ENCODE results near the gene ARF3.
A peak's percentile ranks its signal among the peaks of the same experiment; 100 is the strongest.

The ARF3 gene

GRCh38 chr12:48995086-48995879 lies 38.0 kb upstream of the ARF3 start:
- no peak for DNase-seq (ENCODE audit: low read depth, low spot score)
- Histone ChIP-seq H3K9ac (ENCODE audit: insufficient read length) (no peak overlapping the region), H3K9me3 (ENCODE audit: low read depth, low read length) (no peaks in the 10 kb centered on the region), H3K27ac (no peak overlapping the region), H3K36me3 (ENCODE audit: insufficient read depth, low read length) (no peaks in the 10 kb centered on the region), H3K4me3 (peak overlapping the region; percentile 33; the same call in 1 of the 2 replicates)
- TF ChIP-seq FOXP2 (optimal IDR thresholded peaks at IDR 0.05; ENCODE audit: control extremely low read depth, extremely low read length, insufficient read depth) = no peak
- peak; percentile 5; the same call in 1 of the 2 replicates for TF ChIP-seq POLR2AphosphoS5 (IDR thresholded peaks at IDR 0.05; ENCODE audit: borderline replicate concordance, low read depth, low read length)
- TF ChIP-seq EZH2 (IDR thresholded peaks at IDR 0.05) = no peak

- Histone ChIP-seq H3K27ac (no peak overlapping the region), H3K4me3 (no peak overlapping the region), H3K9ac (ENCODE audit: insufficient read length) (no peak overlapping the region), H3K9me3 (ENCODE audit: low read depth, low read length) (no peaks in the 10 kb centered on the region), H3K36me3 (ENCODE audit: insufficient read depth, low read length) (no peaks in the 10 kb centered on the region)
- no peak for TF ChIP-seq POLR2AphosphoS5 (IDR thresholded peaks at IDR 0.05; ENCODE audit: borderline replicate concordance, low read depth, low read length)
- TF ChIP-seq EZH2 (IDR thresholded peaks at IDR 0.05) = no peak
- no peak for DNase-seq (ENCODE audit: low read depth, low spot score)
Observed at GRCh38 chr12:48994224-48995085, 37.2 kb upstream of the ARF3 start.

- no peak for DNase-seq (ENCODE audit: low read depth, low spot score)
- Histone ChIP-seq H3K9ac (ENCODE audit: insufficient read length) (no peak overlapping the region), H3K36me3 (ENCODE audit: insufficient read depth, low read length) (no peaks in the 10 kb centered on the region), H3K9me3 (ENCODE audit: low read depth, low read length) (no peaks in the 10 kb centered on the region), H3K4me3 (no peak overlapping the region), H3K27ac (no peak overlapping the region)
- TF ChIP-seq POLR2AphosphoS5 (IDR thresholded peaks at IDR 0.05; ENCODE audit: borderline replicate concordance, low read depth, low read length) (no peak), EZH2 (IDR thresholded peaks at IDR 0.05) (no peak), FOXP2 (optimal IDR thresholded peaks at IDR 0.05; ENCODE audit: control extremely low read depth, extremely low read length, insufficient read depth) (no peak)
Observed at GRCh38 chr12:48993787-48994186, 36.5 kb upstream of the ARF3 start.

GRCh38 chr12:48991247-48992050 lies 34.2 kb upstream of the ARF3 start:
- TF ChIP-seq POLR2AphosphoS5 (IDR thresholded peaks at IDR 0.05; ENCODE audit: borderline replicate concordance, low read depth, low read length) (no peak), FOXP2 (optimal IDR thresholded peaks at IDR 0.05; ENCODE audit: control extremely low read depth, extremely low read length, insufficient read depth) (no peak), EZH2 (IDR thresholded peaks at IDR 0.05) (no peak)
- Histone ChIP-seq H3K36me3 (ENCODE audit: insufficient read depth, low read length) (no peaks in the 10 kb centered on the region), H3K4me3 (no peak overlapping the region), H3K27ac (no peak overlapping the region), H3K9ac (ENCODE audit: insufficient read length) (no peak overlapping the region), H3K9me3 (ENCODE audit: low read depth, low read length) (no peaks in the 10 kb centered on the region)
- no peak for DNase-seq (ENCODE audit: low read depth, low spot score)

- no peak for TF ChIP-seq FOXP2 (optimal IDR thresholded peaks at IDR 0.05; ENCODE audit: control extremely low read depth, extremely low read length, insufficient read depth)
- no peak for TF ChIP-seq POLR2AphosphoS5 (IDR thresholded peaks at IDR 0.05; ENCODE audit: borderline replicate concordance, low read depth, low read length)
- Histone ChIP-seq H3K27ac (no peak overlapping the region), H3K4me3 (no peak overlapping the region), H3K9me3 (ENCODE audit: low read depth, low read length) (no peaks in the 10 kb centered on the region), H3K36me3 (ENCODE audit: insufficient read depth, low read length) (no peaks in the 10 kb centered on the region), H3K9ac (ENCODE audit: insufficient read length) (no peak overlapping the region)
- no peak for DNase-seq (ENCODE audit: low read depth, low spot score)
Observed at GRCh38 chr12:48990552-48990951, 33.3 kb upstream of the ARF3 start.

GRCh38 chr12:48988030-48988649 lies 30.9 kb upstream of the ARF3 start:
- Histone ChIP-seq H3K9ac (ENCODE audit: insufficient read length) (no peak overlapping the region), H3K9me3 (ENCODE audit: low read depth, low read length) (no peaks in the 10 kb centered on the region), H3K36me3 (ENCODE audit: insufficient read depth, low read length) (no peaks in the 10 kb centered on the region), H3K27ac (no peak overlapping the region), H3K4me3 (no peak overlapping the region)
- DNase-seq (ENCODE audit: low read depth, low spot score) = no peak
- TF ChIP-seq EZH2 (IDR thresholded peaks at IDR 0.05) (no peak), FOXP2 (optimal IDR thresholded peaks at IDR 0.05; ENCODE audit: control extremely low read depth, extremely low read length, insufficient read depth) (no peak), POLR2AphosphoS5 (IDR thresholded peaks at IDR 0.05; ENCODE audit: borderline replicate concordance, low read depth, low read length) (no peak)

- H3K9me3 ChIP-seq (ENCODE audit: low read depth, low read length) = no peaks in the 10 kb centered on the region
- H3K27ac ChIP-seq = no peak overlapping the region
- no peak for DNase-seq (ENCODE audit: low read depth, low spot score)
- no peak for TF ChIP-seq POLR2AphosphoS5 (IDR thresholded peaks at IDR 0.05; ENCODE audit: borderline replicate concordance, low read depth, low read length)
- TF ChIP-seq EZH2 (IDR thresholded peaks at IDR 0.05) = no peak
- no peak overlapping the region for H3K4me3 ChIP-seq
- H3K9ac ChIP-seq (ENCODE audit: insufficient read length) = no peak overlapping the region
- no peaks in the 10 kb centered on the region for H3K36me3 ChIP-seq (ENCODE audit: insufficient read depth, low read length)
Observed at GRCh38 chr12:48986720-48987291, 29.5 kb upstream of the ARF3 start.

All from SK-N-MC (cell line).